ENCODE results near the gene DSCAML1.

The DSCAML1 gene

GRCh38 chr11:117390743-117391142, 406.3 kb downstream of the DSCAML1 start:
- no peak for TF ChIP-seq CTCF (IDR thresholded peaks at IDR 0.05)
- Mint-ChIP-seq H3K4me1 (peaks cover 4% of the 10 kb centered on the region), H3K9me3 (no peaks in the 10 kb centered on the region), H3K36me3 (ENCODE audit: low read depth) (peaks cover 52% of the 10 kb centered on the region), H3K4me3 (no peak overlapping the region), H3K27me3 (ENCODE audit: low read depth, poor library complexity) (peaks cover 3% of the 10 kb centered on the region), H3K27ac (peak overlapping the region; percentile 70)
- DNase-seq: no peak

DNA sequence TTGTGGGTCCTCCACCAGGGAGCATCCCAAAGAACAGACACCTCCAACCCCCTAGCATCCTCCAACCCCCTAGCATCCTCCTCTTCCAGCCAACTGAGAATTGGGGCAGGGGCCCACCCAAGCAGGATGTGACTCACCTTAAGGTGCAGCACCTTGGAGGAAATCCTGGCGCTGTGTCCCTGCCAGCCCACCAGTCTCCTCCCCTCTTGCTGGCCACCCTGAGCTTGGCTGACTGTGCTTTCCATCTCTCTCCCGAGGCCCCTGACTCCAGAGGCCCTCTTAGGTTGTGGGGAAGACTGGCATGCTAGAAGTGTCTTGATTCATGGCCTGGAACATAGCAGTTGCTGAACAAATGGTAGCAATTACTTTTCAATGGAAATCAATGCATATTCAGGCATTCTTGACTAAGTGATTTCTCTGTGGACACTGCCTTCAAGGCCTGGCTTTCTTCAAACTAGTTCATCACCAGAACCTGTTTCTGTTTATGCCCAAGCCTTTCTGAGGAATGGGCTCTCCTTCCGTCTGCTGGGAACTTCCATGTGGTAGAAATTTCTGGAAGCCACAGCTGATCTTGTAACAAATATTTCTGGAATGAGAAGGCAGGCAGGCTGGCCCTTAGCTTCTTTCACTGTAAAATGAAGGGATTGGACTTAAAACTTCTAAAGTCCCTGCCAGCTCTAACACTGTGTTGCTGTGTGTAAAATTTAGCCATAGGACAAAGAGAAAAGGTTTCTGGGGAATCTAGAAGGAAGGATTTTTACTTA, 408.8 kb downstream of the DSCAML1 start:
- peaks cover 8% of the 10 kb centered on the region for H3K4me1 Mint-ChIP-seq
- H3K27me3 Mint-ChIP-seq (ENCODE audit: low read depth, poor library complexity): peaks cover 2% of the 10 kb centered on the region
- TF ChIP-seq CTCF (IDR thresholded peaks at IDR 0.05): no peak
- peaks cover 39% of the 10 kb centered on the region for H3K36me3 Mint-ChIP-seq (ENCODE audit: low read depth)
- no peak overlapping the region for H3K4me3 Mint-ChIP-seq
- no peak for DNase-seq
- no peaks in the 10 kb centered on the region for H3K9me3 Mint-ChIP-seq
- no peak overlapping the region for H3K27ac Mint-ChIP-seq

GRCh38 chr11:117385906-117386305, 411.1 kb downstream of the DSCAML1 start:
- H3K9me3 Mint-ChIP-seq: no peaks in the 10 kb centered on the region
- H3K27ac Mint-ChIP-seq: no peak overlapping the region
- H3K36me3 Mint-ChIP-seq (ENCODE audit: low read depth): peaks cover 30% of the 10 kb centered on the region
- no peak overlapping the region for H3K4me3 Mint-ChIP-seq
- peaks cover 2% of the 10 kb centered on the region for H3K27me3 Mint-ChIP-seq (ENCODE audit: low read depth, poor library complexity)
- H3K4me1 Mint-ChIP-seq: peaks cover 8% of the 10 kb centered on the region
- no peak for TF ChIP-seq CTCF (IDR thresholded peaks at IDR 0.05)
- no peak for DNase-seq

DNA sequence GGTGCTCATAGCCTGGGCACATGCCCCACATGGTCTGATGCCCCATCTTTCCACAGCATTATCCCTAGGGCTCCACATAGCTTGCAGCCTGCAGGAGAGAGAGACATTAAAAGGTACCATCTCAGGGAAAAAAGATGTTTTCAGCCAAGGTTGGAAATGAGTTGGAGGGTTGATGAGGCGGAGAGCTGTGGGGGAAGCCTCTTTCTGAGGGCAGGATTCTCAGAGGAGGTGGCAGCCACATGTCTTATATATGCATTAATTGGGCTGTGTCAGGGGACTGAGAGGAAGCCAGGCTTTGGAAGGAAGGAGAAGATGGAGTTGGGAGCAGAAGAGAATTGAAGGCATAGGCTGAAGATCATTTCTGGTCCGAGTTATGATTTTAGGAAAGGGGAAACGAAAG, 411.5 kb downstream of the DSCAML1 start:
- no peak for TF ChIP-seq CTCF (IDR thresholded peaks at IDR 0.05)
- Mint-ChIP-seq H3K27me3 (ENCODE audit: low read depth, poor library complexity) (peaks cover 2% of the 10 kb centered on the region), H3K4me3 (no peak overlapping the region), H3K36me3 (ENCODE audit: low read depth) (peaks cover 29% of the 10 kb centered on the region), H3K27ac (no peak overlapping the region), H3K9me3 (no peaks in the 10 kb centered on the region), H3K4me1 (peaks cover 8% of the 10 kb centered on the region)
- no peak for DNase-seq

DNA sequence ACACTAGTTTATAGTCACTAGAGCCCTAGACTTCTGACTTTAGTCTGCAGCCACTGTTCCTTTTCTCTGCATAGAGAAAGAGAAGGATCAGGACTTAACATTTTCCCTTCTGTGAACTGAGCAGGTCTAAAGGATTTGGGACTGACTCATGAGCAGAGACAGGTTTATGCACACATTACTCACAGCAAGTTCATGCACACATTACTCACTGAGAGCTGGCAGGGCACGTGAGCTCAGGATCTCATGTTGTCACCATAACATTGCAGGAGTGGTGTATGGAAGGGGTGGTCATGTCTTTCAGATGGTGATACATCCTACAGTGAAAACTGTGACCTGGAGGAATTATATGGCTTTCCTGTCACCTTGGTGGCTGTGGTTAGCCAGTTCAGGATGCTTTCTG, 413.0 kb downstream of the DSCAML1 start:
- Mint-ChIP-seq H3K4me3 (no peak overlapping the region), H3K36me3 (ENCODE audit: low read depth) (peaks cover 24% of the 10 kb centered on the region), H3K27ac (peak overlapping the region; percentile 13), H3K9me3 (no peaks in the 10 kb centered on the region), H3K27me3 (ENCODE audit: low read depth, poor library complexity) (peaks cover 2% of the 10 kb centered on the region), H3K4me1 (peaks cover 8% of the 10 kb centered on the region)
- no peak for DNase-seq
- TF ChIP-seq CTCF (IDR thresholded peaks at IDR 0.05): no peak

- no peak for TF ChIP-seq CTCF (IDR thresholded peaks at IDR 0.05)
- H3K36me3 Mint-ChIP-seq (ENCODE audit: low read depth): peaks cover 15% of the 10 kb centered on the region
- H3K27ac Mint-ChIP-seq: no peak overlapping the region
- H3K27me3 Mint-ChIP-seq (ENCODE audit: low read depth, poor library complexity): peaks cover 5% of the 10 kb centered on the region
- no peaks in the 10 kb centered on the region for H3K9me3 Mint-ChIP-seq
- no peak for DNase-seq
- H3K4me3 Mint-ChIP-seq: no peak overlapping the region
- H3K4me1 Mint-ChIP-seq: peaks cover 8% of the 10 kb centered on the region
These were observed 414.3 kb downstream of the DSCAML1 start for GRCh38 chr11:117382746-117383145.
